ENCODE results near the gene ZNF678. TPM values are rescaled to one million over a fixed set of nuclear protein-coding genes. Genes with fewer than 3 reads are reported as not detected.
"Not testable (repeated sequence)": the region's sequence is repeated elsewhere in the genome, so short reads cannot be mapped to it uniquely, and the experiment has no call there.

The ZNF678 gene
- polyA plus RNA-seq, 3 donors from 2014 or later = 2.1 to 6.4 (median 4.9) TPM

- Mint-ChIP-seq H3K4me1 (peaks cover 10 to 11% of the 10 kb centered on the region in 2 donors), H3K27ac (no peak overlapping the region), H3K27me3 (ENCODE audit: low read depth in 3 of 3) (peaks cover 0 to 3% (median 1%) of the 10 kb centered on the region in 3 donors), H3K4me3 (no peak overlapping the region), H3K9me3 (peaks cover 17 to 43% (median 26%) of the 10 kb centered on the region in 6 donors), H3K36me3 (peaks cover 38 to 56% (median 42%) of the 10 kb centered on the region in 3 donors)
- no peak for DNase-seq
Observed at GRCh38 chr1:227632325-227632724, 69.0 kb downstream of the ZNF678 start.

GRCh38 chr1:227635596-227635995, 72.2 kb downstream of the ZNF678 start:
- Mint-ChIP-seq H3K9me3 (peaks cover 12 to 43% (median 39%) of the 10 kb centered on the region in 6 donors), H3K27me3 (ENCODE audit: low read depth in 3 of 3) (peaks cover 0 to 4% (median 2%) of the 10 kb centered on the region in 3 donors), H3K27ac (no peak overlapping the region), H3K4me1 (peaks cover 3 to 5% of the 10 kb centered on the region in 2 donors), H3K4me3 (no peak overlapping the region), H3K36me3 (peaks cover 41 to 54% (median 45%) of the 10 kb centered on the region in 3 donors)
- DNase-seq = no peak

GRCh38 chr1:227654431-227654830, 91.1 kb downstream of the ZNF678 start:
- Mint-ChIP-seq H3K27ac (no peak overlapping the region), H3K4me1 (no peaks in the 10 kb centered on the region), H3K36me3 (peaks cover 68 to 79% (median 68%) of the 10 kb centered on the region in 3 donors), H3K9me3 (peaks cover 43 to 98% (median 89%) of the 10 kb centered on the region in 6 donors), H3K4me3 (no peak overlapping the region), H3K27me3 (ENCODE audit: low read depth in 3 of 3) (no peaks in the 10 kb centered on the region)
- DNase-seq = no peak

GRCh38 chr1:227654858-227655752, 91.7 kb downstream of the ZNF678 start:
- Mint-ChIP-seq H3K36me3 (peaks cover 65 to 77% (median 66%) of the 10 kb centered on the region in 3 donors), H3K27me3 (ENCODE audit: low read depth in 3 of 3) (peaks cover 0 to 3% (median 0%) of the 10 kb centered on the region in 3 donors), H3K27ac (no peak overlapping the region), H3K4me3 (no peak overlapping the region), H3K9me3 (peaks cover 44 to 98% (median 86%) of the 10 kb centered on the region in 6 donors), H3K4me1 (no peaks in the 10 kb centered on the region)
- DNase-seq = no peak

- Mint-ChIP-seq H3K9me3 (peaks cover 53 to 99% (median 90%) of the 10 kb centered on the region in 6 donors), H3K27ac (no peak overlapping the region), H3K4me1 (no peaks in the 10 kb centered on the region), H3K27me3 (ENCODE audit: low read depth in 3 of 3) (peaks cover 0 to 3% (median 2%) of the 10 kb centered on the region in 3 donors), H3K36me3 (peaks cover 44 to 68% (median 52%) of the 10 kb centered on the region in 3 donors), H3K4me3 (no peak overlapping the region)
- no peak for DNase-seq
Observed at GRCh38 chr1:227661495-227661894, 98.1 kb downstream of the ZNF678 start.

GRCh38 chr1:227662933-227663332, 99.6 kb downstream of the ZNF678 start:
- Mint-ChIP-seq H3K27me3 (ENCODE audit: low read depth in 3 of 3) (peaks cover 0 to 3% (median 2%) of the 10 kb centered on the region in 3 donors), H3K36me3 (peaks cover 47 to 57% (median 56%) of the 10 kb centered on the region in 3 donors), H3K27ac (no peak overlapping the region), H3K4me3 (no peak overlapping the region), H3K4me1 (no peaks in the 10 kb centered on the region), H3K9me3 (peaks cover 54 to 100% (median 92%) of the 10 kb centered on the region in 6 donors)
- no peak for DNase-seq

GRCh38 chr1:227666286-227666685, 102.9 kb downstream of the ZNF678 start:
- Mint-ChIP-seq H3K9me3 (peaks cover 44 to 98% (median 93%) of the 10 kb centered on the region in 6 donors), H3K36me3 (peaks cover 28 to 44% (median 38%) of the 10 kb centered on the region in 3 donors), H3K27ac (no peak overlapping the region), H3K4me1 (no peaks in the 10 kb centered on the region), H3K4me3 (no peak overlapping the region), H3K27me3 (ENCODE audit: low read depth in 3 of 3) (no peaks in the 10 kb centered on the region)
- DNase-seq = no peak

- Mint-ChIP-seq H3K9me3 (peaks cover 39 to 92% (median 81%) of the 10 kb centered on the region in 6 donors), H3K27ac (no peak overlapping the region), H3K27me3 (ENCODE audit: low read depth in 3 of 3) (peaks cover 0 to 2% (median 2%) of the 10 kb centered on the region in 3 donors), H3K4me3 (no peak overlapping the region), H3K36me3 (peaks cover 18 to 38% (median 28%) of the 10 kb centered on the region in 3 donors), H3K4me1 (no peaks in the 10 kb centered on the region)
- no peak for DNase-seq
Observed at GRCh38 chr1:227673441-227673840, 110.1 kb downstream of the ZNF678 start.

GRCh38 chr1:227685807-227686206, 122.5 kb downstream of the ZNF678 start:
- H3K4me1 Mint-ChIP-seq = no peaks in the 10 kb centered on the region
- H3K4me3 Mint-ChIP-seq = no peak overlapping the region
- peaks cover 4 to 35% (median 16%) of the 10 kb centered on the region in 3 donors for H3K36me3 Mint-ChIP-seq
- peaks cover 0 to 7% (median 0%) of the 10 kb centered on the region in 3 donors for H3K27me3 Mint-ChIP-seq (ENCODE audit: low read depth in 3 of 3)
- DNase-seq = no peak
- no peak overlapping the region for H3K27ac Mint-ChIP-seq
- H3K9me3 Mint-ChIP-seq = peaks cover 52 to 97% (median 89%) of the 10 kb centered on the region in 6 donors

GRCh38 chr1:227697321-227697864, 134.0 kb downstream of the ZNF678 start:
- H3K9me3 Mint-ChIP-seq = peaks cover 41 to 82% (median 63%) of the 10 kb centered on the region in 6 donors
- no peaks in the 10 kb centered on the region for H3K4me1 Mint-ChIP-seq
- DNase-seq = no peak
- no peak overlapping the region for H3K4me3 Mint-ChIP-seq
- no peak overlapping the region for H3K27ac Mint-ChIP-seq
- peaks cover 0 to 14% (median 12%) of the 10 kb centered on the region in 3 donors for H3K36me3 Mint-ChIP-seq
- H3K27me3 Mint-ChIP-seq (ENCODE audit: low read depth in 3 of 3) = peaks cover 5 to 15% (median 11%) of the 10 kb centered on the region in 3 donors

- not testable (repeated sequence) for H3K4me3 Mint-ChIP-seq, H3K27ac Mint-ChIP-seq, H3K4me1 Mint-ChIP-seq, DNase-seq
- Mint-ChIP-seq H3K36me3 (peaks cover 0 to 27% (median 12%) of the 10 kb centered on the region in 3 donors), H3K9me3 (peaks cover 31 to 76% (median 61%) of the 10 kb centered on the region in 6 donors), H3K27me3 (ENCODE audit: low read depth in 3 of 3) (peaks cover 5 to 11% (median 6%) of the 10 kb centered on the region in 3 donors)
Observed at GRCh38 chr1:227701631-227702030, 138.3 kb downstream of the ZNF678 start.

GRCh38 chr1:227707846-227708245, 144.5 kb downstream of the ZNF678 start:
- Mint-ChIP-seq H3K27me3 (ENCODE audit: low read depth in 3 of 3) (peaks cover 0 to 3% (median 3%) of the 10 kb centered on the region in 3 donors), H3K4me3 (peak overlapping the region in 4 of 5 donors; percentile 27 to 74 (median 46)), H3K36me3 (peaks cover 0 to 13% (median 0%) of the 10 kb centered on the region in 3 donors), H3K9me3 (peaks cover 22 to 50% (median 29%) of the 10 kb centered on the region in 6 donors), H3K4me1 (peaks cover 9 to 10% of the 10 kb centered on the region in 2 donors), H3K27ac (peak overlapping the region in 5 of 6 donors; percentile 36 to 89 (median 71))
- DNase-seq = no peak

GRCh38 chr1:227709451-227709850, 146.1 kb downstream of the ZNF678 start:
- H3K4me3 Mint-ChIP-seq = no peak overlapping the region
- peaks cover 0 to 3% (median 3%) of the 10 kb centered on the region in 3 donors for H3K36me3 Mint-ChIP-seq
- peaks cover 3 to 5% (median 3%) of the 10 kb centered on the region in 3 donors for H3K27me3 Mint-ChIP-seq (ENCODE audit: low read depth in 3 of 3)
- DNase-seq = no peak
- no peak overlapping the region for H3K27ac Mint-ChIP-seq
- H3K4me1 Mint-ChIP-seq = peaks cover 9 to 10% of the 10 kb centered on the region in 2 donors
- H3K9me3 Mint-ChIP-seq = peaks cover 12 to 52% (median 17%) of the 10 kb centered on the region in 6 donors

Measured in immature natural killer cell (primary cell).